Measurements from ENCODE around the gene CATSPERB.

The CATSPERB gene

GRCh38 chr14:91737619-91738018 is 5.7 kb upstream of the CATSPERB start:
- no peaks in the 10 kb centered on the region for H3K27me3 ChIP-seq (replicated peaks; ENCODE audit: control insufficient read depth, insufficient read depth, low read length, poor library complexity, severe bottlenecking)
- no peak overlapping the region for H3K4me3 ChIP-seq (ENCODE audit: insufficient read depth, low read depth, low read length, poor library complexity, severe bottlenecking)
- DNase-seq: no peak

GRCh38 chr14:91732859-91733477 is 1.1 kb upstream of the CATSPERB start:
- Histone ChIP-seq H3K36me3 (ENCODE audit: control insufficient read depth, insufficient read depth, low read length) (no peaks in the 10 kb centered on the region), H3K4me3 (ENCODE audit: insufficient read depth, low read depth, low read length, poor library complexity, severe bottlenecking) (no peak overlapping the region), H3K27ac (ENCODE audit: insufficient read depth, low read length, poor library complexity, severe bottlenecking) (no peak overlapping the region), H3K9me3 (ENCODE audit: control insufficient read depth, low read length) (no peaks in the 10 kb centered on the region), H3K27me3 (replicated peaks; ENCODE audit: control insufficient read depth, insufficient read depth, low read length, poor library complexity, severe bottlenecking) (no peaks in the 10 kb centered on the region), H3K4me1 (ENCODE audit: control insufficient read depth, insufficient read depth, low read length, poor library complexity, severe bottlenecking) (no peaks in the 10 kb centered on the region)
- no peak for DNase-seq

More at GRCh38 chr14:91737619-91738018, 5.7 kb upstream of the CATSPERB start:
- Histone ChIP-seq H3K4me1 (ENCODE audit: control insufficient read depth, insufficient read depth, low read length, poor library complexity, severe bottlenecking) (no peaks in the 10 kb centered on the region), H3K9me3 (ENCODE audit: control insufficient read depth, low read length) (no peaks in the 10 kb centered on the region), H3K36me3 (ENCODE audit: control insufficient read depth, insufficient read depth, low read length) (no peaks in the 10 kb centered on the region), H3K27ac (ENCODE audit: insufficient read depth, low read length, poor library complexity, severe bottlenecking) (no peak overlapping the region)

DNA sequence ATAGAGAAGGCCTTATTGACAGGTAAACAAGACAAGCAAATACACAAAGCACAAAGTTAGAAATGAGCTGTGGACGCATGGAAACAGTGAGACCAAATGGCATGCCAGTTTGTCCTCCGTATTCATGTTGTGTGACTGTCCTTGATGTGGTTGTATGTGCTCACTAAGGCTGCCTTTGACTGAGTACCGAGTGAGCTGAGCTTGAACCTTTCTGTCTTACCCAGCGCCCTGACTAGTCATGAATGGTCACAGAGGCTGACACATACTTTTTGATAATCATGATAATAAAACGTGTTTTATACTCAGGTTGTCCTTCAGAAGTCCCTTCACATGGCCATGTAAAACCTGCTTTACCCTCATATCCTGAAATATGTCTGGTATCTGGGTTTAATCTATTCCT is 553 bp upstream of the CATSPERB start:
- no peaks in the 10 kb centered on the region for H3K36me3 ChIP-seq (ENCODE audit: control insufficient read depth, insufficient read depth, low read length)
- H3K27me3 ChIP-seq (replicated peaks; ENCODE audit: control insufficient read depth, insufficient read depth, low read length, poor library complexity, severe bottlenecking): no peaks in the 10 kb centered on the region
- no peak overlapping the region for H3K4me3 ChIP-seq (ENCODE audit: insufficient read depth, low read depth, low read length, poor library complexity, severe bottlenecking)
- no peak overlapping the region for H3K27ac ChIP-seq (ENCODE audit: insufficient read depth, low read length, poor library complexity, severe bottlenecking)
- H3K4me1 ChIP-seq (ENCODE audit: control insufficient read depth, insufficient read depth, low read length, poor library complexity, severe bottlenecking): no peaks in the 10 kb centered on the region
- DNase-seq: no peak
- no peaks in the 10 kb centered on the region for H3K9me3 ChIP-seq (ENCODE audit: control insufficient read depth, low read length)

- Histone ChIP-seq H3K4me1 (ENCODE audit: control insufficient read depth, insufficient read depth, low read length, poor library complexity, severe bottlenecking) (no peaks in the 10 kb centered on the region), H3K36me3 (ENCODE audit: control insufficient read depth, insufficient read depth, low read length) (no peaks in the 10 kb centered on the region), H3K27me3 (replicated peaks; ENCODE audit: control insufficient read depth, insufficient read depth, low read length, poor library complexity, severe bottlenecking) (no peaks in the 10 kb centered on the region), H3K4me3 (ENCODE audit: insufficient read depth, low read depth, low read length, poor library complexity, severe bottlenecking) (no peak overlapping the region), H3K9me3 (ENCODE audit: control insufficient read depth, low read length) (no peaks in the 10 kb centered on the region), H3K27ac (ENCODE audit: insufficient read depth, low read length, poor library complexity, severe bottlenecking) (no peak overlapping the region)
- DNase-seq: no peak
Observed at GRCh38 chr14:91731018-91731417, 868 bp downstream of the CATSPERB start.

DNA sequence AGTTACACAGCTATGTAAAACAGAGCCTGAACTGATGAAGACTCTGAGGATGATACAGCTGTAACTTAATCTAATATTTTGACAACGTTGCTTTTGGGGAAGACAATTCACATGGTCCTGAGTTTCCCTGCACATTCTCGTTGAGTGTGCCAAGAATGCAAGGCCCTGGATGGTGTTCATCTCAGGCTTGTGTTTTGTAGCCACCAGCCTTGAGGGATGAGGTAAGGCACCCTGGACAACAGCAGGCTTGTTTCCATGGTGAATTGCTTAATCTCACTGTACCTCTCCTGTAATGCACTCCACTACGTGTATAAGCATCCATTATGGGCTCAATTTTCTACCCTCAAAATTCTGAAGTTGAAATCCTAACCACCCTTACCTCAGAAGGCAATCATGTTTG is 2.1 kb downstream of the CATSPERB start:
- no peaks in the 10 kb centered on the region for H3K27me3 ChIP-seq (replicated peaks; ENCODE audit: control insufficient read depth, insufficient read depth, low read length, poor library complexity, severe bottlenecking)
- H3K9me3 ChIP-seq (ENCODE audit: control insufficient read depth, low read length): no peaks in the 10 kb centered on the region
- H3K4me1 ChIP-seq (ENCODE audit: control insufficient read depth, insufficient read depth, low read length, poor library complexity, severe bottlenecking): no peaks in the 10 kb centered on the region
- H3K4me3 ChIP-seq (ENCODE audit: insufficient read depth, low read depth, low read length, poor library complexity, severe bottlenecking): no peak overlapping the region
- H3K36me3 ChIP-seq (ENCODE audit: control insufficient read depth, insufficient read depth, low read length): no peaks in the 10 kb centered on the region
- H3K27ac ChIP-seq (ENCODE audit: insufficient read depth, low read length, poor library complexity, severe bottlenecking): no peak overlapping the region
- DNase-seq: no peak

DNA sequence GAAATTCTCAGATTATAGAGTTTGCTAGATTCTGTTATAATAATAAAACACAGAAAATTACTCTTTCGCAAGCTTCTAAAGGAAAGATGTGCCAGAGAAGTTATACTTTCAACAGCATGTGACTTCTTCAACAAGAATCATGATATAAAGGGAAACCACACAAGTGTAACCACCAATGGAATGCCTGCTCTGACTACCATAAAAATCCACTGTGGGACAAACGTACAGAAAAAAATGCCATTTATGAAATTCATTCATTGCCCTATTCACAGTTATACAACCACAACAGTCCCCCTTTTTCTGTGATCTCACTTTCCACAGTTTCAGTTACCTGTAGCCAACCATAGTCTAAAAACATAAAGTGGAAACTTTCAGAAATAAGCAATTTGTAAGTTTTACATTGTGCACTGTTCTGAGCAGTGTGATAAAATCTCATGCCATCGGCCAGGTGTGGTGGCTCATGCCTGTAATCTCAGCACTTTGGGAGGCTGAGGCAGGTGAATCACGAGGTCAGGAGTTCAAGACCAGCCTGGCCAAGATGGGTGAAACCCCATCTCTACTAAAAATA is 3.2 kb downstream of the CATSPERB start:
- DNase-seq: no peak
- no peaks in the 10 kb centered on the region for H3K27me3 ChIP-seq (replicated peaks; ENCODE audit: control insufficient read depth, insufficient read depth, low read length, poor library complexity, severe bottlenecking)

DNA sequence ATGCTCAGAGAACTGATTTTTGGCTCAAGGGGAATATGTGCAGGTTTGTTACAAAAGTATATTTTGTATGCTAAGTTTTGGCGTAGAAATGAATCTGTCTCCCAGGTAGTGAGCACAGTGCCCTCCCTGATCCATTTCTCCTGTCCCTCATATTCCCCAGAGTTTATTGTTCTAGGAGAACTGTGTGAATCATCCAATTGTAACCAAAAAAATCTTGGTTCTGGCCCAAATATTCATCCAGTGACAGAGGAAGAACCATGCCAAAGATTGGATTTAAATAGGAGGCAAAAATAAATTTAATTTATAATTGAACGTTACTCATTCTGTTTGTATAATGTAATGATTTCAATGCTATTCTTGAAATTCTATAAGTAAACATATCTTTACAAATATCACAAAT is 4.8 kb downstream of the CATSPERB start:
- no peaks in the 10 kb centered on the region for H3K9me3 ChIP-seq (ENCODE audit: control insufficient read depth, low read length)
- no peaks in the 10 kb centered on the region for H3K36me3 ChIP-seq (ENCODE audit: control insufficient read depth, insufficient read depth, low read length)
- no peak overlapping the region for H3K4me3 ChIP-seq (ENCODE audit: insufficient read depth, low read depth, low read length, poor library complexity, severe bottlenecking)
- H3K27me3 ChIP-seq (replicated peaks; ENCODE audit: control insufficient read depth, insufficient read depth, low read length, poor library complexity, severe bottlenecking): no peaks in the 10 kb centered on the region
- no peak overlapping the region for H3K27ac ChIP-seq (ENCODE audit: insufficient read depth, low read length, poor library complexity, severe bottlenecking)
- DNase-seq: no peak
- no peaks in the 10 kb centered on the region for H3K4me1 ChIP-seq (ENCODE audit: control insufficient read depth, insufficient read depth, low read length, poor library complexity, severe bottlenecking)

More for the DNA sequence above, 3.2 kb downstream of the CATSPERB start:
- H3K4me1 ChIP-seq (ENCODE audit: control insufficient read depth, insufficient read depth, low read length, poor library complexity, severe bottlenecking): no peaks in the 10 kb centered on the region
- no peaks in the 10 kb centered on the region for H3K9me3 ChIP-seq (ENCODE audit: control insufficient read depth, low read length)
- no peak overlapping the region for H3K27ac ChIP-seq (ENCODE audit: insufficient read depth, low read length, poor library complexity, severe bottlenecking)
- H3K36me3 ChIP-seq (ENCODE audit: control insufficient read depth, insufficient read depth, low read length): no peaks in the 10 kb centered on the region
- H3K4me3 ChIP-seq (ENCODE audit: insufficient read depth, low read depth, low read length, poor library complexity, severe bottlenecking): no peak overlapping the region

GRCh38 chr14:91723501-91723900 is 8.4 kb downstream of the CATSPERB start:
- H3K27ac ChIP-seq (ENCODE audit: insufficient read depth, low read length, poor library complexity, severe bottlenecking): no peak overlapping the region
- no peaks in the 10 kb centered on the region for H3K9me3 ChIP-seq (ENCODE audit: control insufficient read depth, low read length)
- no peaks in the 10 kb centered on the region for H3K4me1 ChIP-seq (ENCODE audit: control insufficient read depth, insufficient read depth, low read length, poor library complexity, severe bottlenecking)
- no peak overlapping the region for H3K4me3 ChIP-seq (ENCODE audit: insufficient read depth, low read depth, low read length, poor library complexity, severe bottlenecking)
- no peaks in the 10 kb centered on the region for H3K27me3 ChIP-seq (replicated peaks; ENCODE audit: control insufficient read depth, insufficient read depth, low read length, poor library complexity, severe bottlenecking)
- no peak for DNase-seq
- H3K36me3 ChIP-seq (ENCODE audit: control insufficient read depth, insufficient read depth, low read length): no peaks in the 10 kb centered on the region

DNA sequence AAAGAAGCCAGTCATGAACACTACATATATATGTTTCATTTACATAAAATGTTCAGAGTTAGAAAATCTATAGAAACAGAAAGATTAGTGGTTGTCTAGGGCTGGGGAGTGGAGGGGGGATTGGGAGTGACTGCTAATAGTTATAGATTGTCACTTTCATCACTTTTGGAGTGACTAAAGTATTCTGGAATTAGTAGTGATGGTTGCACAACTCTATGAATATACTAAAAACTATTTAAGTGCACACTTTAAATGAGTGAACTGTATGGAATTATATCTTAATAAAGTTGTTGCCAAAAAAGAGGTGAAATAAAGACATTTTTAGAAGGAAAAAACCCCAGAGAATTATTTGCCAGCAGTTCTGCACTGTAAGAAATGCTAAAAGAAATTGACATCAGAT is 9.5 kb downstream of the CATSPERB start:
- Histone ChIP-seq H3K27ac (ENCODE audit: insufficient read depth, low read length, poor library complexity, severe bottlenecking) (no peak overlapping the region), H3K4me1 (ENCODE audit: control insufficient read depth, insufficient read depth, low read length, poor library complexity, severe bottlenecking) (no peaks in the 10 kb centered on the region), H3K4me3 (ENCODE audit: insufficient read depth, low read depth, low read length, poor library complexity, severe bottlenecking) (no peak overlapping the region), H3K9me3 (ENCODE audit: control insufficient read depth, low read length) (no peaks in the 10 kb centered on the region), H3K36me3 (ENCODE audit: control insufficient read depth, insufficient read depth, low read length) (no peaks in the 10 kb centered on the region), H3K27me3 (replicated peaks; ENCODE audit: control insufficient read depth, insufficient read depth, low read length, poor library complexity, severe bottlenecking) (no peaks in the 10 kb centered on the region)
- DNase-seq: no peak

- Histone ChIP-seq H3K4me3 (ENCODE audit: insufficient read depth, low read depth, low read length, poor library complexity, severe bottlenecking) (no peak overlapping the region), H3K27me3 (replicated peaks; ENCODE audit: control insufficient read depth, insufficient read depth, low read length, poor library complexity, severe bottlenecking) (no peaks in the 10 kb centered on the region), H3K36me3 (ENCODE audit: control insufficient read depth, insufficient read depth, low read length) (no peaks in the 10 kb centered on the region), H3K4me1 (ENCODE audit: control insufficient read depth, insufficient read depth, low read length, poor library complexity, severe bottlenecking) (no peaks in the 10 kb centered on the region), H3K9me3 (ENCODE audit: control insufficient read depth, low read length) (no peaks in the 10 kb centered on the region), H3K27ac (ENCODE audit: insufficient read depth, low read length, poor library complexity, severe bottlenecking) (no peak overlapping the region)
- DNase-seq: no peak
Observed at GRCh38 chr14:91719839-91720238, 12.0 kb downstream of the CATSPERB start.

Measured in effector memory CD4-positive, alpha-beta T cell (primary cell).